Thyroid gland (tissue), 4 donors: ENCODE measurements around the gene SYNGAP1.

Experiments used
- POLR2A ChIP-seq, 2 donors: fragments of 450-650 bp; IDR thresholded peaks; one replicate each; pipeline ENCODE4 v1.6.1; 2017; ENCODE audit warnings: antibody characterized with exemption in 2 of 2, mild to moderate bottlenecking in 2 of 2, moderate library complexity in 1 of 2
- TF ChIP-seq, protein P1 (sequence below), 6 experiments: fragments of 200-600 bp in 3 of 6; fragments of 450-650 bp in 3 of 6; sonication (generic) in 3 of 6; IDR thresholded peaks; one replicate each; pipeline ENCODE4 v1.5.1; 2016 to 2019; ENCODE audit warnings: antibody characterized with exemption in 6 of 6, mild to moderate bottlenecking in 2 of 6, inconsistent platforms in 1 of 6, moderate library complexity in 1 of 6

DNA sequence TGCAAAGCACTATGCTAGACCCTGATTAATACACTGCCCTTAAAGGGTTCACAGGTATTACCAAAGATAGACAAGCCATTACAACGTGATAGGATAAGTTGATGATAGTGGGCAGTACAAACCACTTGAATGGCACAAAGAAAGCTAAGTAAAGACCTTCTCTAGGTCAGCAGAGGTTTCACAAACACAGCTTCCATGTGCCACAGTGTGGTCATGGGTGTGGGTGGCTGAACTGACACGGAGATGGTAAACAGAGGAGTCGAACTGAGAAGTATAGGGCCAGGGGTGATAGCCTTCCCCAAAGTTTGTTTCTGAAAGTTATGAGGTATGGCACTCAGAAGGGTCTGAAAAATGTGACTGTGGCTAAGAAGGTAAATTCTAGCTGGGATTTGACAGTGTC, 38.8 kb downstream of the SYNGAP1 start:
- TF ChIP-seq, protein P1, sequence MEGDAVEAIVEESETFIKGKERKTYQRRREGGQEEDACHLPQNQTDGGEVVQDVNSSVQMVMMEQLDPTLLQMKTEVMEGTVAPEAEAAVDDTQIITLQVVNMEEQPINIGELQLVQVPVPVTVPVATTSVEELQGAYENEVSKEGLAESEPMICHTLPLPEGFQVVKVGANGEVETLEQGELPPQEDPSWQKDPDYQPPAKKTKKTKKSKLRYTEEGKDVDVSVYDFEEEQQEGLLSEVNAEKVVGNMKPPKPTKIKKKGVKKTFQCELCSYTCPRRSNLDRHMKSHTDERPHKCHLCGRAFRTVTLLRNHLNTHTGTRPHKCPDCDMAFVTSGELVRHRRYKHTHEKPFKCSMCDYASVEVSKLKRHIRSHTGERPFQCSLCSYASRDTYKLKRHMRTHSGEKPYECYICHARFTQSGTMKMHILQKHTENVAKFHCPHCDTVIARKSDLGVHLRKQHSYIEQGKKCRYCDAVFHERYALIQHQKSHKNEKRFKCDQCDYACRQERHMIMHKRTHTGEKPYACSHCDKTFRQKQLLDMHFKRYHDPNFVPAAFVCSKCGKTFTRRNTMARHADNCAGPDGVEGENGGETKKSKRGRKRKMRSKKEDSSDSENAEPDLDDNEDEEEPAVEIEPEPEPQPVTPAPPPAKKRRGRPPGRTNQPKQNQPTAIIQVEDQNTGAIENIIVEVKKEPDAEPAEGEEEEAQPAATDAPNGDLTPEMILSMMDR (IDR thresholded peaks at IDR 0.05): no peak
- TF ChIP-seq POLR2A (IDR thresholded peaks at IDR 0.05): no peak
